HuH-7 (cell line): ENCODE data around the gene POU2F2.

Experiments used
- DNase-seq: peaks from one replicate; pipeline ENCODE4 v3.0.0; 2011; ENCODE audit warnings: low spot score

Gene POU2F2

GRCh38 chr19:42125536-42125935 is 6.7 kb downstream of the POU2F2 start:
- no peak for DNase-seq

DNA sequence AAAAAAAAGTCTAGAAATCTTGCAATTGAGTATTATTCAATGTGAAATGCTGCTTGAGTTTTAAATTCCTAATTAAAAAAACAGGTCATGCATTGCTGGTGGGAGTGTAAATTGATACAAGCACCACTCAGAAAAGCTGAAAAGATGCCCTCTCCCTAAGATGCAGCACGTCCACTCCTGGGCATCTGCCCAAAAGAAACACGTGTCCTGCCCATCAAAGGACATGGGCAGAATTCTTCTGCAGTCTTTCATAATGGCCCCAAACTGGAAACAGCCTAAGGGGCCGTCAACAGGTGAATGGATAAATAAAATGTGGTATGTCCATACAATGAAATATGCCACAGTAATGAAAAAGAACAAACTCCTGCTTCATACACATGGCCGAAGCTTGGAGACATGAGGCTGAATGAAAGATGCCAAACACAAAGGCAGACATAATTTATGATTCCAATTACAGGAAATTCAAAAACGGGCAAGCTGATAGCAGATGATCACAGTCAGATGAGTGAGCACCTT is 7.8 kb downstream of the POU2F2 start:
- no peak for DNase-seq

DNA sequence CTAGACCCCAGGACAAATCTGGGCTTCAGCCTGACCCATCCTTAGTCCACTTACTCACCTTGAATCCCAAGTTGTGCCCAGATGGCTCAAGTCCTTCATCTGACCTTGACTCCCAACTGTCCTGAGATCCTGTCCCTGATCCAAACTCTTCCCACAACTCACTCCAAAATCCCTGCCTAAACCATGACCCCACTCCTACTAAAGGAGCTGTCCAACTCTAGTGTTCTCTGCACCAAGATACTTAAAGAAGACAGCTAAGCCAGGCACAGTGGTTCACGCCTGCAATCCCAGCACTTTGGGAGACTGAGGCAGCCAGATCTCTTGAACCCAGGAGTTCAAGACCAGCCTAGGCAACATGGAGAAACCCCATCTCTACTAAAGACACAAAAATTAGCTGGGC is 8.5 kb downstream of the POU2F2 start:
- no peak for DNase-seq

DNA sequence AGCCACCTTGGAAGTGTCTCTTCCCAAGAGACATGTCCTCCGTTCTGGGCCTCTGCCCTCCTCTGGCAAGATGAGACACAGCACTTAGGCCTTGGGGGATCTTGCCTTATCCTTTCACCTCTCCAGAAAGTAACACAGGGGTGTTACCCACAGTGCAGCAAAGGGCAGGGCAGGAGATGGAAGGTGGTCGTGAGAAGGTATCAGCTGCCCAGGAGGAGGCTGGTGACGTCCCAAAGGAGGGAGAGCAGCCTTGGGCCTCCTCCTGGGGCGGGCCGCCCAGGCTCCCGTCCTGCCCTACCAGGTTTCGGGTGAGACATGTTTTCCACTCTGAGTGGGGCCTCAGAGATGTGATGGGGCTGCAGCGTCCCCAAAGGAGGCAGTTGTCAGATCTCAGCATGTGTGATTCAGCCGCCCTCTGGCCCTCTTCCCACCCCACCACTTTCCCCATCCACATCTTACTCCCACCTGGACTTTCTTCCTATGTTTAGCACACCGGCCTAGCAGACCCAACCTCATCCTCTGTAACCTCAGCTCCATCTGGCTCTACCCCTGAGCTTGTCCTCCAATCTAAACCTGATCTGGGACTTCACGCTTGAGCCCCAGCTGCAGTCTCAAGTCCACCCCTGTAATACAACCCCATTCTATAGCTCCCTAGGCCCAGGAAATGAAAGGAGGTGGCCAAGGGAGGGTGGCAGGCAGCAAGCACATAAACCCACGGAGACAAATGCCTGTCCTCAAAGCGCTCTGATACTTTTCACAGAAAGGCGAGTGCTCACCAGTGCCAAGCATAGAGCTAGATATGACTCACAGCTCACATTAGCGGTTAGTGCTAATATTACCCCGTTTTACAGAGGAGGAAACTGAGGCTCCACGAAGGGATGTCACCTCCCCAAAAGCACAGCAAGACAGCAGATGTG is 9.3 kb downstream of the POU2F2 start:
- no peak for DNase-seq

DNA sequence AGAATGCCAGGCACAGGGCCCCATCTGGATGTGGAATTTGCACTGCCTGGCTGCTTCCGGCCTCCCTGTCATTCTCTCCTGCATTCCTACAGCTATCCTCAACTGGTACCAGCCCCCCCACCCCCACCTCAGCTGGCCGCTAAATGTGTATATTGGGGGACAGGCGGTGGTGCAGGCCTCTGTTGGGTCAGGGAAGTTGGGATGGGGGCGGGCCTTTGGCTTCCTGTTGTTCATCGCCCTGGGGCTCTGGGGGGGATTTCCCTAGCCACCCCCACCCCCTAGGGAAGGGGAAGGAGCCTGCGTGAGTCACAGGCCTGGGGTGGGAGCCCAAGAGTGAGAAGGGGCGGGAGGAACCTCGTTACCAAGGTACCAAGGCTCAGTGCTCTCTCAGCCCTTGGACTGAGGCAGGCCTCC is 10.6 kb downstream of the POU2F2 start:
- DNase-seq = no peak

DNA sequence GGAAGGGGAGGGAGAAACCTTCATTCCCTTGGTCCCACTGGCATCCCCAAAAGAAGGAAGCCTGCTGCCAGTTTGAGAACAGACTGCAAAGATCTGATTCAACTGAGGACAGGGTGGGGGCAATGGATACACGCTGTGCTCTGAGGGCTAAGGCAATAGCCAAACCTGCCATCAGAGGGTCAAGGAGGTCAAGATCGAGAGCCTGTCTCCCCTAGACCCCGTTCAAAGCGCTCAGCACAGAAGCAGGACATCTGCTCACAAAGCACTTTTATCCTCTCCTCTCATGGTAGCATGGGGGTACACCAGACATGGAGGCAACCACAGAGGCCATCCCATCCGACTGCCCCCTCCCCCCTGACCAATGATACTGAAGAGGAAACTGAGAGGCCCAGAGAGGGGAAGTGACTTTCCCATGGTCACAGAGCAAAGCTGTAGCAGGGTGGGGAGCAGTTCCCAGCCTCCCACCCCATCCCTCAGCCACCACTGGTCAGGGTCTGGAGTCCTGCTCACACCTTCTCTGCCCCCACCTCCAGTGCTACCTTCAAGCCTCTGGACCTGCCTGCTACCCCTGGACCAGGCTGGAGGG is 11.1 kb downstream of the POU2F2 start:
- no peak for DNase-seq

- DNase-seq = no peak
Measured at GRCh38 chr19:42120276-42120980, 11.8 kb downstream of the POU2F2 start.

DNA sequence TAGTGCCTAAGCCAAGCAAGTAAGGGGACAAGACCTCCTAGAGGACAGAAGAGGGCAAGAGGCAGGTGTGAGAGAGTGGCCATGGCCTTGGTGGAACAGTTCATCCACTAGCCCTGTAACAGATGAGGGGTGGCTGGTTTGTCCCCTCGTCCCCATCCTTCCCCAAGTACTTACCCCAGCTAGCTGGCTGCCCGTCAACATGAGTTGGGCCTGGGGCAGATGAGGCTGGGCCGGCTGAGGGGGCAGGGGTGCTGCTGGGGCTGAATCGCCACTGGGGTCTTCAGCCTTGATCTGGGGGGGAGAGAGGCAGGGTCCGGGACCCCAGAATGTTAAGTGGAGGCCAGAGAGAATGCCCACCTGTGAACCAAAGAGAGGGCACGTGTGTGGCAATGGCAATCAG is 15.2 kb downstream of the POU2F2 start:
- no peak for DNase-seq

DNA sequence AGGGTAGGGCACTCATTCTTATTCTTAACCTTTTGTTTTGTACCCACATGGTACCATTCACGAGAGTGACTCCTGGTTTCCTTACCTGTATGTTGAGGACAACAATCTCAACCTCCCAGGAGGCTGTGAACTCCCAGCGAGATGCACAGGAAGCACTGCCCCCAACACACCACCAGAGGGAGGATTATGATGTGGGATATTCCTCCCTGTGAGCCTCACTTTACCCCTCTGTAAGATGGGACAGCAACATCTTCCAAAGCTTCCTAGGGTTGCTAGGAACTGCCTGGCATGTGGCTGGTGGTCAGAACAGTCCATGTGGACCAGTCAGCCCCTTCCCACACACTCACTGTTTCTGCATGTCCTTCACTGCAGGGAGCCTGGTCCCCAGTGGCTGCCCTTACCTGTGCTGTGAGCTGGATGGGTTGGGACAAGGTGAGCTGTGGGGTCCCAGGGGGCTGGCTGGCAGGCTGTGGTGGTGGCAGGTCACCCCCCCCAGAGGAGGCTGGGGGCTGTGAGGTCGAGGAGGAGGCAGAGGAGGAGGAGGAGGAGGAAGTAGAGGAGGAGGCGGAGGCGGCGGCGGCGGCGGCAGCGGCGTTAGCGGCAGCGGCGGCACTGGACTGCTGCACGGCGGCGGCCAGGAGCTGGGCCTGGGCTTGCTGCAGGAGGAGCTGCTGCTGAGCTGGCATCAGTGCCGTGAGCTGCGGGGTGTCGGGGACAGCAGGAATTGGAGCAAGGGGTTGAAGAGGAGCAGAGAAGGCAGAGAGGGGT is 15.8 kb downstream of the POU2F2 start:
- no peak for DNase-seq

- DNase-seq = no peak
Measured at GRCh38 chr19:42115705-42116104, 16.5 kb downstream of the POU2F2 start.

DNA sequence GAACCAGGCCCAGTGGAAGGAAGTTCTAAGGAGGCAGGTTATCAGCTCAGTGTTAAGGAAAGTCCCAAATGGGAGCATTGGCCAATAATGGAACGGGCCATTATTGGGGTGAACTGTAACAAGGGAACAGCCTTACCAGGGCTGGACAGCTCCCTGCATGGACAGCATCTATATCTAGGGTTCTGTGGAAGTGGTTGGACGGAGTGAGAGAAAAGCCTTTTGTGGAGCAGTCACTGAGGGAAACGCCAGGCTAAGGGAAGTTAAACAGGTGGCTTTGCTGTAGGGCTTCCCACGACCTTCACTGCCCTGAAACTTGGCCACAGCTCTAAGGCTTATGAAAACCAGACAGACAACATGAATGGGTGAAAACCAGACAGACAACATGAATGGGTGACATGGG is 17.0 kb downstream of the POU2F2 start:
- no peak for DNase-seq

DNA sequence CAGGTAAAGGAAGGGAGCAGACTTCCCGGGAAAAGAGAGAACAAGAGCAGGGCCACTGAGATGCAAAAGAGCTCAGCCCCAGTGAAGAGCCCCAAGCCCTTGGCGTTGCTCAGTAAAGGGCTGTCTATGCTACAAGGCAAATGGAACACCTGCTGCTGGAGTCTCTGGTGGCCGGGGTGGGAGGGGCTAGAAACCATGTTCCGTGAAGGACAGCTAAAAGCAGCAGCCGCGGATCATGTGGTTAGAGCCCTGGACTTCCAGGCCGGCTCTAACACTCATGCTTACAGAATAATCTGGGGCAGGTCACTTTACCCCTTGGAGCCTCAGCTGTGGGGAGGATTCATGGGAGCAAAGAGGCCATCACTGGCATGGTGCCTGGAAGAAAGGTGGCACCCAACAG is 17.8 kb downstream of the POU2F2 start:
- no peak for DNase-seq

GRCh38 chr19:42113641-42114348 is 18.5 kb downstream of the POU2F2 start:
- DNase-seq = no peak

DNA sequence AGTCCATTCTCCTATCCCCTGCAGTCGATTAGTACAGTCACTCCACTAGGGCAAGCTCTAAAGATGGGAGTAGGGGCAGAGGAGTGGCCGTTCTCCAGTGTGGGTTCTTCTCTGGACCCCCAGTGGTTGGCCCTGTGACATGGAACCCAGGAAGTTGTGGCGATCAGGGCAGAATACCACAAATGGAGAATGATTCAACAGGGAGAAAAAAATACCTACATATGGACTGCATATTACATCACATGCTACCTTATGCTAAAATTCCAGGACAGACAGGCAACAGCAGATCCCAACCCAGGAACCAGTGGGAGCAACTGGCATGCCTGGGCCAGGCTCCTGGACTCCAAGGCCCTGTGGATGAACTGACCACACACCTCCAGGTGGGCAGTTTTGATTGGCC is 20.4 kb downstream of the POU2F2 start:
- no peak for DNase-seq

GRCh38 chr19:42111384-42111783 is 20.9 kb downstream of the POU2F2 start:
- no peak for DNase-seq

DNA sequence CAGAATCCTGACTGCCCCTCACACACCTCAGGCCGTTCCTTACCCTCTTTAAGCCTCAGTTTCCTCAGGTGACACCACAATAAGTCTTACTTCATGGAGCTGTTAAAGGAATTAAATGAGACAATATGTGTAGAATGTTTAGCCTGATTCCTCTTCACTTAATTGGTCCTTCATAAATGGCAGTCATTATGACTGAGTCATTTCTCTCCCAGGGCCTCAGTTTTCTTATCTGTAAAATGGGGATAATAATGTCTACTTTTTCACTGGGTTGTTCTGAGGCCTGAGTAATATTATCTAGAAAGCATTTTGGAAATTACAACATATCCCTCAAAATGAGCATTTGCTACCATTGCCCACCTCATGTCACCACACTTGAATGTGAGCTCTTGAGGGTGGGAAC is 21.6 kb downstream of the POU2F2 start:
- DNase-seq = no peak

GRCh38 chr19:42109896-42110295 is 22.4 kb downstream of the POU2F2 start:
- no peak for DNase-seq

GRCh38 chr19:42108527-42109389 is 23.5 kb downstream of the POU2F2 start:
- peak; percentile 96 for DNase-seq

DNA sequence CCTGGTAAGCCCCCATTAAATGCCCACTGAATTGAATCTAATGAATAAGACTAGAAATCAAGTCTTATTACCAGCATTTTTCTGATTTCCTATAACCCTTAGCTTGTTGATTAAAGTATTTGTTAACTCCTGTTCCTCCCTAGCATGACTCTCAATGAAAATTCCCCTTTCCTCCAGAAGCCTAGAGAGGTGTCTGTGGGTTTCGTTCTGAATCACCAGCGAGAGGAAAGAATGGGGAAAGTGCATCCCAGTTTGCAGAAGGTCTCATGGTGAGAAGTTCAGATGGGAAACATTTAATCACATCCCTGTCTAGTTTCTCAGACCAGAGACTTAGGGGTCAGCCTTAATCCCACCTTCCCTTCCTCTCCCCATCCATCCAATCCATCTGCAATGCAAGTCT is 26.9 kb downstream of the POU2F2 start:
- no peak for DNase-seq

DNA sequence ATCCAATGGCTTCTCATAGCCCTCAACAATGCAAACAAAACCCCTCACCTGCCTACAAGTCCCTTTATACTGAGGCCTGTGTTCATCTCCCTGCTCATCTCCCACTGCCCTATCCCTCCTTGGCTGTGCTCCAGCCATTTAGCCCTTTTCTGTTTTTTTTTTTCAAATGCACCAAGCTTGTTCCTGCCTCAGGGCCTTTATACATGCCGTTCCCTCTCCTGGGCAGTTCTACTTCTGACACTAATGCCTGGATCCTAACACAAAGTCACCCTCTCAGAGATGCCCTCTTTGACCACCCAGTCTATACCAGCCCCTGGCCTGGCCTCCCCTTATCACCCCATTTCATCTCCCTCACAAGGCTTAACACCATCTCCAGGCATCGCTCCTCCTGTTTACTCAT is 29.4 kb downstream of the POU2F2 start:
- DNase-seq = no peak
